OCI-LY3 (cell line): ENCODE measurements around the gene TECPR2.

ENCODE experiments used
- CTCF ChIP-seq: fragments of 200-600, 300-600 bp; sonication (generic); IDR thresholded peaks from 2 replicates; pipeline ENCODE4 v1.5.1; 2014; ENCODE audit warnings: antibody characterized with exemption, low read length, low read depth
- EZH2phosphoT487 ChIP-seq: fragments of 200-600 bp; shearing (Covaris generic); IDR thresholded peaks from 2 replicates; pipeline ENCODE4 v1.6.1; 2018; ENCODE audit warnings: antibody characterized with exemption, mixed run types, low read depth

GRCh38 chr14:102505000-102505619 lies 142.4 kb downstream of the TECPR2 start:
- no peak for TF ChIP-seq CTCF
- TF ChIP-seq EZH2phosphoT487: no peak
